Adrenal gland (tissue), 12 donors: ENCODE measurements around the gene RNPEP. TPM values are rescaled to one million over a fixed set of nuclear protein-coding genes. Genes with fewer than 3 reads are reported as not detected.
A peak's percentile ranks its signal among the peaks of the same experiment; 100 is the strongest.

Source experiments
- DNase-seq, 7 donors: peaks; one replicate each; pipeline ENCODE4 v3.0.0-alpha.2; 2019 to 2020
- H3K27ac ChIP-seq, 5 donors: fragments of 200-600 bp; sonication (generic) in 4 of 5; 1 replicate in 3 of 5; 2 replicates in 2 of 5; pipeline versions ENCODE4 v1.5.1 to v1.8.0; 2016 to 2020; ENCODE audit warnings: mild to moderate bottlenecking in 1 of 5
- H3K27me3 ChIP-seq: fragments of 200-600 bp; 2 replicates; pipeline ENCODE4 v1.8.0; 2021
- H3K36me3 ChIP-seq, 2 donors: fragments of 200-600 bp; replicated peaks in 1 of 2; 1 replicate in 1 of 2; 2 replicates in 1 of 2; pipeline versions ENCODE4 v1.5.1 to v1.8.0; 2018 to 2022
- H3K4me1 ChIP-seq, 2 donors: fragments of 200-600 bp; replicated peaks in 1 of 2; 1 replicate in 1 of 2; 2 replicates in 1 of 2; pipeline versions ENCODE4 v1.5.1 to v1.8.0; 2018 to 2021
- H3K4me3 ChIP-seq, 4 donors: fragments of 200-600 bp; sonication (generic) in 3 of 4; one replicate each; pipeline ENCODE4 v1.5.1; 2016 to 2018
- H3K9me3 ChIP-seq, 3 donors: fragments of 200-600 bp; sonication (generic) in 1 of 3; replicated peaks in 1 of 3; 1 replicate in 2 of 3; 2 replicates in 1 of 3; pipeline versions ENCODE4 v1.5.1 to v1.8.0; 2016 to 2021
- CTCF ChIP-seq, 6 experiments: fragments of 450-650 bp in 4 of 6; fragments of 200-600 bp in 2 of 6; sonication (generic) in 1 of 6; IDR thresholded peaks; 1 replicate in 5 of 6; 2 replicates in 1 of 6; pipeline versions ENCODE4 v1.5.1 to v1.8.0; 2016 to 2021; ENCODE audit warnings: antibody characterized with exemption in 6 of 6, mild to moderate bottlenecking in 2 of 6, moderate library complexity in 1 of 6
- POLR2A ChIP-seq, 2 donors: fragments of 450-650 bp; IDR thresholded peaks; one replicate each; pipeline ENCODE4 v1.6.1; 2017; ENCODE audit warnings: antibody characterized with exemption in 2 of 2, mild to moderate bottlenecking in 2 of 2, moderate library complexity in 1 of 2
- WGBS, 4 donors: extraction: QIAGEN DNeasy Blood & Tissue Kit in 2 of 4; methylation state at CpG; one replicate each; pipeline versions ENCODE4 v1.1.5 to v1.1.7; 2013 to 2017; 5-methylcytosine and 5-hydroxymethylcytosine counted together
- intact Hi-C, 2 donors: fragments of 100-400 bp; cut with DNase I; formaldehyde crosslinking; loops; one replicate each; pipeline versions ENCODE4 v1.14.1 to v1.15.0; 2022 to 2023
- polyA plus RNA-seq, 3 donors: library from polyadenylated mRNA; stranded (reverse); fragments of 200-250 nt in 2 of 3; fragments of 350-450 nt in 1 of 3; fragmentation: Illumina TruSeq in 1 of 3; extraction: RNeasy Lipid Tissue Mini Kit (QIAGEN cat#74804) in 1 of 3; gene quantifications; one replicate each; pipeline ENCODE4 v1.2.3, GENCODE V29; 2013 to 2014
- total RNA-seq, 9 donors: library from RNA; depleted of rRNA in 4 of 9; stranded (reverse); fragments of >200 nt in 4 of 9; fragments of 120-200 nt in 1 of 9; fragmentation: NEBNext Ultra II Directional in 1 of 9; extraction: Animal tissue kit (Norgen Biotek cat#: 25700) in 1 of 9; gene quantifications; one replicate each; pipeline versions ENCODE4 v1.1.0 to v1.2.4, GENCODE V29; 2013 to 2023
- donor health status: healthy with polysubstance abuse.
- donor health status: Bipolar disorder and iron deficiency.
- donor health status: DM: yes; HTN: yes; CAD: no.
- donor health status: DM: no; HTN: no; CAD: no.
- donor health status: DM: no; HTN: no; CAD: no.
- donor health status: DM: yes; HTN: yes; CAD: no.

The RNPEP gene
- total and polyA plus RNA-seq, 12 donors, result 28.9 to 99.6 (median 62.2) TPM

- TF ChIP-seq CTCF (IDR thresholded peaks at IDR 0.05) (peak; percentile 43 to 66 (median 61)), POLR2A (IDR thresholded peaks at IDR 0.05) (no peak)
- Histone ChIP-seq H3K36me3 (peaks cover 0 to 81% of the 10 kb centered on the region in 2 donors), H3K9me3 (no peaks in the 10 kb centered on the region), H3K4me1 (no peaks in the 10 kb centered on the region), H3K27me3 (no peaks in the 10 kb centered on the region), H3K27ac (no peak overlapping the region), H3K4me3 (no peak overlapping the region)
- WGBS, 4 donors, result 67 to 70% (median 70%) methylated on average over 16 of the region's 16 CpGs
- DNase-seq, result peak in 4 of 7 donors; percentile 27 to 68 (median 38)
- intact Hi-C loops, result no loop called here
Observed at GRCh38 chr1:201999625-202000238, 17.3 kb downstream of the RNPEP start.

- H3K4me1 ChIP-seq, result no peaks in the 10 kb centered on the region
- 76 to 90% (median 84%) methylated on average over 9 of the region's 9 CpGs for WGBS, 4 donors
- no peak for DNase-seq
- intact Hi-C loops, result no loop called here
- H3K36me3 ChIP-seq, result peaks cover 0 to 81% of the 10 kb centered on the region in 2 donors
- H3K9me3 ChIP-seq, result no peaks in the 10 kb centered on the region
- H3K27me3 ChIP-seq, result no peaks in the 10 kb centered on the region
- TF ChIP-seq POLR2A (IDR thresholded peaks at IDR 0.05) (no peak), CTCF (IDR thresholded peaks at IDR 0.05) (no peak)
- H3K27ac ChIP-seq, result no peak overlapping the region
- no peak overlapping the region for H3K4me3 ChIP-seq
Observed at GRCh38 chr1:202002507-202002906, 20.1 kb downstream of the RNPEP start.

- intact Hi-C loops, result loop anchor here in 1 of 2 donors (5.0 kb wide), 1 partner anchor 113 kb away; no protein-coding TSS in a partner anchor
- H3K36me3 ChIP-seq, result peaks cover 0 to 66% of the 10 kb centered on the region in 2 donors
- H3K4me1 ChIP-seq, result no peaks in the 10 kb centered on the region
- TF ChIP-seq CTCF (IDR thresholded peaks at IDR 0.05), result no peak
- TF ChIP-seq POLR2A (IDR thresholded peaks at IDR 0.05), result no peak
- no peak overlapping the region for H3K27ac ChIP-seq
- H3K27me3 ChIP-seq, result no peaks in the 10 kb centered on the region
- no peak for DNase-seq
- 83 to 94% (median 88%) methylated on average over 9 of the region's 9 CpGs for WGBS, 4 donors
- H3K4me3 ChIP-seq, result no peak overlapping the region
- no peaks in the 10 kb centered on the region for H3K9me3 ChIP-seq
Observed at GRCh38 chr1:202004711-202005110, 22.3 kb downstream of the RNPEP start.

GRCh38 chr1:202005958-202006357, 23.5 kb downstream of the RNPEP start:
- Histone ChIP-seq H3K4me1 (no peaks in the 10 kb centered on the region), H3K36me3 (peaks cover 0 to 54% of the 10 kb centered on the region in 2 donors), H3K9me3 (no peaks in the 10 kb centered on the region), H3K4me3 (no peak overlapping the region), H3K27ac (no peak overlapping the region), H3K27me3 (no peaks in the 10 kb centered on the region)
- intact Hi-C loops, result loop anchor here in 1 of 2 donors (5.0 kb wide), 1 partner anchor 111 kb away; no protein-coding TSS in a partner anchor
- peak in 1 of 7 donors; percentile 18 for DNase-seq
- TF ChIP-seq POLR2A (IDR thresholded peaks at IDR 0.05), result no peak
- peak; percentile 22 to 58 (median 48) for TF ChIP-seq CTCF (IDR thresholded peaks at IDR 0.05)
- WGBS, 4 donors, result 72 to 84% (median 75%) methylated on average over 2 of the region's 2 CpGs
